Measurements from ENCODE around the gene MVP. TPM values are rescaled to one million over a fixed set of nuclear protein-coding genes. Genes with fewer than 3 reads are reported as not detected.

Gene MVP
- total and polyA plus RNA-seq, 7 donors = 17.6 to 75.9 (median 34.3) TPM

DNA sequence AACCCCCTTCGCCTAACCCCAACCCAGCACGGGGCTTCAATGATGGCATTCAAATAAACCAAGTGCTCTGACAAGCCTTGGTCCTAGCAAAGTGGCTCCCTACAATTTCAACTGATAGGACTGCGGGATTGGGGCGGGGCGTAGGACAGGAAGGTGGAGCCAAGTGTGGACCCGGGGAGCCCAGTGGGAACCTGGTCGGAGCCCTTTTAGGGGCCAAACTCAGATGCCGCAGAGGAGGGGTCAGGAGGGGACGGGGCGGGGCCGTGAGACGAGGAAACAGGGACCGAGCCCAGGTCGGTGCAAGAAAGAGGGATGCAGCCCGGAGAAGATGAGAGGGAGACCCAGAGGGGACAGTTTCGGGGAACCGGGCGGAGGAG, 55.9 kb downstream of the MVP start:
- intact Hi-C loops (cut with DNase I) = no loop called here
- peak overlapping the region; percentile 34 for H3K4me3 ChIP-seq
- ATAC-seq (no peak), DNase-seq (no peak)
- TF ChIP-seq, protein P1, sequence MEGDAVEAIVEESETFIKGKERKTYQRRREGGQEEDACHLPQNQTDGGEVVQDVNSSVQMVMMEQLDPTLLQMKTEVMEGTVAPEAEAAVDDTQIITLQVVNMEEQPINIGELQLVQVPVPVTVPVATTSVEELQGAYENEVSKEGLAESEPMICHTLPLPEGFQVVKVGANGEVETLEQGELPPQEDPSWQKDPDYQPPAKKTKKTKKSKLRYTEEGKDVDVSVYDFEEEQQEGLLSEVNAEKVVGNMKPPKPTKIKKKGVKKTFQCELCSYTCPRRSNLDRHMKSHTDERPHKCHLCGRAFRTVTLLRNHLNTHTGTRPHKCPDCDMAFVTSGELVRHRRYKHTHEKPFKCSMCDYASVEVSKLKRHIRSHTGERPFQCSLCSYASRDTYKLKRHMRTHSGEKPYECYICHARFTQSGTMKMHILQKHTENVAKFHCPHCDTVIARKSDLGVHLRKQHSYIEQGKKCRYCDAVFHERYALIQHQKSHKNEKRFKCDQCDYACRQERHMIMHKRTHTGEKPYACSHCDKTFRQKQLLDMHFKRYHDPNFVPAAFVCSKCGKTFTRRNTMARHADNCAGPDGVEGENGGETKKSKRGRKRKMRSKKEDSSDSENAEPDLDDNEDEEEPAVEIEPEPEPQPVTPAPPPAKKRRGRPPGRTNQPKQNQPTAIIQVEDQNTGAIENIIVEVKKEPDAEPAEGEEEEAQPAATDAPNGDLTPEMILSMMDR (IDR thresholded peaks at IDR 0.05) = no peak
- peaks cover 0 to 51% (median 24%) of the 10 kb centered on the region in 3 donors for H3K27me3 ChIP-seq (ENCODE audit: insufficient read depth in 3 of 3, low read length in 2 of 3)
- H3K36me3 ChIP-seq (ENCODE audit: insufficient read depth in 1 of 2, low read depth in 1 of 2) = no peaks in the 10 kb centered on the region
- H3K4me1 ChIP-seq = no peaks in the 10 kb centered on the region
- 13 to 16% (median 14%) methylated on average over 18 of the region's 18 CpGs for WGBS, 3 donors
- H3K9me3 ChIP-seq = no peaks in the 10 kb centered on the region
- H3K27ac ChIP-seq = no peak overlapping the region

GRCh38 chr16:29876594-29877249, 56.5 kb downstream of the MVP start:
- H3K36me3 ChIP-seq (ENCODE audit: insufficient read depth in 1 of 2, low read depth in 1 of 2) = no peaks in the 10 kb centered on the region
- TF ChIP-seq, protein P1 (IDR thresholded peaks at IDR 0.05) = no peak
- no peaks in the 10 kb centered on the region for H3K4me1 ChIP-seq
- H3K4me3 ChIP-seq = peak overlapping the region; percentile 34
- ATAC-seq (peak in 1 of 4 donors; percentile 10), DNase-seq (no peak)
- peaks cover 0 to 51% (median 24%) of the 10 kb centered on the region in 3 donors for H3K27me3 ChIP-seq (ENCODE audit: insufficient read depth in 3 of 3, low read length in 2 of 3)
- WGBS, 3 donors = 3 to 7% (median 4%) methylated on average over 35 to 45 of the region's 45 CpGs
- intact Hi-C loops (cut with DNase I) = no loop called here
- H3K27ac ChIP-seq = no peak overlapping the region
- H3K9me3 ChIP-seq = no peaks in the 10 kb centered on the region

DNA sequence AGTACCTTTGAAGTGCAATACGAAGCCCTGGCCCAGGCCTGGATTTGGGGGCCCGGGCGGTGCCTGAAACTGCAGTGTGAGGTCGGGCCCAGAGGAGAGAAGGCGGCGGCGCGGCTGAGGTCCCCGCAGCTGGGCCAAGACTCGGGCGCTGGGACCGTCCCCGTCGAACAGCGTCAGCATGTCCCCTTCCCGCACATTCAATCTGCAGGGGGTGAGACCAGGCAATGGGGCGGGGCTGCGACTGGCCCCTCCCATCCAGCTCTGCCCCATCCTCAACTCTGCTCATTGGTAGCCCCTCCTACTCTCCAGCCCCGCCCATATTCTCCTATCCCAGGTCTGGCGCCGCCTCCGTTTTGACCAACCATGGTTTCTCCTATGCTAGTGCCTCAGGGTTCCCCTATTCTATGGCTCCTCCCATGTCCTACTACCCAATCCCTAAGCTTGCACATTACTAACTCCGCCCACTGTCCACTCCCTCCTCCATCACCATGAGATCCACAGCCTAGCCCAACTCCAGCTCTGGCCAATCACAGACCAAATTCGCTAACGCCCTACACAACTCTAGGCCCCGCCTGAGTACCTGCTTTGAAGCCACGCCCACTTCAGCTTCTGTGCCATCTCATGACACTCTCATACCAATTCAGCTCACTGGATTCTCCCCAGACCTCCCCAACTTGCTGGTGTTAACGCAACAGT, 57.2 kb downstream of the MVP start:
- 7 to 11% (median 10%) methylated on average over 27 to 28 of the region's 28 CpGs for WGBS, 3 donors
- H3K4me1 ChIP-seq = no peaks in the 10 kb centered on the region
- H3K9me3 ChIP-seq = no peaks in the 10 kb centered on the region
- H3K27me3 ChIP-seq (ENCODE audit: insufficient read depth in 3 of 3, low read length in 2 of 3) = peaks cover 0 to 51% (median 24%) of the 10 kb centered on the region in 3 donors
- no peak overlapping the region for H3K4me3 ChIP-seq
- TF ChIP-seq, protein P1 (IDR thresholded peaks at IDR 0.05) = no peak
- H3K27ac ChIP-seq = no peak overlapping the region
- DNase-seq (no peak), ATAC-seq (peak in 3 of 4 donors; percentile 19 to 27 (median 21))
- no peaks in the 10 kb centered on the region for H3K36me3 ChIP-seq (ENCODE audit: insufficient read depth in 1 of 2, low read depth in 1 of 2)
- intact Hi-C loops (cut with DNase I) = no loop called here

- 68 to 75% (median 71%) methylated on average over 14 of the region's 14 CpGs for WGBS, 3 donors
- DNase-seq = no peak
- intact Hi-C loops (cut with DNase I) = no loop called here
- Histone ChIP-seq H3K4me3 (no peak overlapping the region), H3K27me3 (ENCODE audit: insufficient read depth in 3 of 3, low read length in 2 of 3) (peaks cover 0 to 51% (median 24%) of the 10 kb centered on the region in 3 donors), H3K4me1 (no peaks in the 10 kb centered on the region), H3K9me3 (no peaks in the 10 kb centered on the region), H3K36me3 (ENCODE audit: insufficient read depth in 1 of 2, low read depth in 1 of 2) (no peaks in the 10 kb centered on the region), H3K27ac (no peak overlapping the region)
- TF ChIP-seq, protein P1 (IDR thresholded peaks at IDR 0.05) = no peak
- ATAC-seq = no peak
Measured at GRCh38 chr16:29878172-29878571, 57.9 kb downstream of the MVP start.
